ENCODE measurements around the gene PLEKHG4B.

The PLEKHG4B gene

DNA sequence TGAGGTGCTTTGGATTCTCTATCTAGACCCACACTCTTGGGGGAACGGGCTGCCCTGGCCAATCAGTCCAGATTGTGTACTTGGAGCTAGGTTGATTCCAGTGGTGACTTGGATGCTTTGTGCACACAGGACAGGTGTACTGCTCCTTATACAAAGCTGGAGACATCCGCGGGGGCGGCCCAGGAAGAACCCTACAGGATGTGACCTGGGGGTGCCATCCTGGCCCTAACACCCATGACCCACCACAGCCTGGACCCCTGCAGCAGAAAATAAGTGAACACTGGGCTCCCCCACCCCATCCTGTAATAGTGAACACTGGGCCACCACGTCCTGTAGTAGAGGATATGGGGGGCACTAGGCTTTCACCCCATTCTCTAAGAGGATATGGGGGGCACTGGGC, 12.1 kb upstream of the PLEKHG4B start:
- Histone ChIP-seq H2AFZ (ENCODE audit: low read depth, low read length) (no peak overlapping the region), H3K4me2 (ENCODE audit: insufficient read depth, low read length) (no peak overlapping the region), H3K36me3 (ENCODE audit: insufficient read depth, low read length) (no peaks in the 10 kb centered on the region), H3K4me1 (ENCODE audit: insufficient read depth, low read length) (no peaks in the 10 kb centered on the region), H3K4me3 (ENCODE audit: low read depth in 1 of 2, low read length in 2 of 2) (no peak overlapping the region), H3K27ac (ENCODE audit: low read length) (no peak overlapping the region), H3K79me2 (ENCODE audit: insufficient read depth, low read length) (no peaks in the 10 kb centered on the region), H3K9me3 (ENCODE audit: insufficient read depth, low read length, severe bottlenecking) (no peaks in the 10 kb centered on the region), H4K20me1 (ENCODE audit: insufficient read depth, low read length) (0 out of 2 replicates have a peak, but pooled peaks cover 5% of the 10 kb centered on the region), H3K27me3 (ENCODE audit: insufficient read depth, low read length, poor library complexity) (peaks cover 17% of the 10 kb centered on the region), H3K9ac (ENCODE audit: low read depth, low read length) (no peak overlapping the region)
- ATAC-seq (ENCODE audit: insufficient read depth, low read depth) = no peak
- no peak for DNase-seq
- TF ChIP-seq, protein P1, sequence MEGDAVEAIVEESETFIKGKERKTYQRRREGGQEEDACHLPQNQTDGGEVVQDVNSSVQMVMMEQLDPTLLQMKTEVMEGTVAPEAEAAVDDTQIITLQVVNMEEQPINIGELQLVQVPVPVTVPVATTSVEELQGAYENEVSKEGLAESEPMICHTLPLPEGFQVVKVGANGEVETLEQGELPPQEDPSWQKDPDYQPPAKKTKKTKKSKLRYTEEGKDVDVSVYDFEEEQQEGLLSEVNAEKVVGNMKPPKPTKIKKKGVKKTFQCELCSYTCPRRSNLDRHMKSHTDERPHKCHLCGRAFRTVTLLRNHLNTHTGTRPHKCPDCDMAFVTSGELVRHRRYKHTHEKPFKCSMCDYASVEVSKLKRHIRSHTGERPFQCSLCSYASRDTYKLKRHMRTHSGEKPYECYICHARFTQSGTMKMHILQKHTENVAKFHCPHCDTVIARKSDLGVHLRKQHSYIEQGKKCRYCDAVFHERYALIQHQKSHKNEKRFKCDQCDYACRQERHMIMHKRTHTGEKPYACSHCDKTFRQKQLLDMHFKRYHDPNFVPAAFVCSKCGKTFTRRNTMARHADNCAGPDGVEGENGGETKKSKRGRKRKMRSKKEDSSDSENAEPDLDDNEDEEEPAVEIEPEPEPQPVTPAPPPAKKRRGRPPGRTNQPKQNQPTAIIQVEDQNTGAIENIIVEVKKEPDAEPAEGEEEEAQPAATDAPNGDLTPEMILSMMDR (IDR thresholded peaks at IDR 0.05; ENCODE audit: borderline replicate concordance, extremely low read depth, low read length, poor library complexity, severe bottlenecking) = no peak
- no peak for TF ChIP-seq EZH2 (IDR thresholded peaks at IDR 0.05; ENCODE audit: borderline replicate concordance, low read depth, low read length, severe bottlenecking)

DNA sequence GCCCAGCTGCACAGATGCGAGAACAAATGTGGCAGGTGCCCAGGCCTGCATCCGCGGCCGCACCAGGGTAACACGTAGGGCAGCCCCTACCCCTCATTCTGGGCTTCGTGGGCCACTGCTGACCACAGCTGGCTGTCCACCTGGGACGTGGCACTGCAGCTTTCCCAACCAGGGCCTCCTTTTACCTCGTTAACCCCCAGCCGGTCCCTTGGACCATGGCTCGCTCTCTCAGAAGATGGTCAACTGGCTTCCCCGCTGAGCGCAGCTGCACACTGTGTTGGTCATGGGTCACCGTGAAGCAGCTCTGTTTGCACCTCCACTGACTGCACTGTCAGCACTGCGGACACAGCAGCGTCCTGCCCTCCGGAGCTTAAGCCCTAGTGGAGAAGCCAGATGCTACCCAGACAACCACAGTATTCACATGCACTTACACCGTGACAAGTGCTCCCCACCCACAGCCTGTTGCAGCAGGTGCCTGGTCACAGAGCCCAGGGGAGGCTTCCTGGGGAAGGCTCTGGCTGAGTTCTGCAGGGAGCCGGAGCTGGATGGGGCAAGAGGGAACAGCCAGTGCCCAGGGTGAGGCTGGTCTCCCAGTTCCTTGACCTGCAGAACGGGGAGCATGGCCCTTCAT, 10.5 kb upstream of the PLEKHG4B start:
- no peaks in the 10 kb centered on the region for H3K4me1 ChIP-seq (ENCODE audit: insufficient read depth, low read length)
- H3K9me3 ChIP-seq (ENCODE audit: insufficient read depth, low read length, severe bottlenecking) = no peaks in the 10 kb centered on the region
- ATAC-seq (ENCODE audit: insufficient read depth, low read depth) = no peak
- no peak overlapping the region for H3K4me2 ChIP-seq (ENCODE audit: insufficient read depth, low read length)
- no peak overlapping the region for H3K27ac ChIP-seq (ENCODE audit: low read length)
- no peak for TF ChIP-seq EZH2 (IDR thresholded peaks at IDR 0.05; ENCODE audit: borderline replicate concordance, low read depth, low read length, severe bottlenecking)
- TF ChIP-seq, protein P1 (IDR thresholded peaks at IDR 0.05; ENCODE audit: borderline replicate concordance, extremely low read depth, low read length, poor library complexity, severe bottlenecking) = no peak
- no peaks in the 10 kb centered on the region for H3K36me3 ChIP-seq (ENCODE audit: insufficient read depth, low read length)
- H3K79me2 ChIP-seq (ENCODE audit: insufficient read depth, low read length) = no peaks in the 10 kb centered on the region
- no peak for DNase-seq
- H4K20me1 ChIP-seq (ENCODE audit: insufficient read depth, low read length) = 0 out of 2 replicates have a peak, but pooled peaks cover 5% of the 10 kb centered on the region
- no peak overlapping the region for H3K4me3 ChIP-seq (ENCODE audit: low read depth in 1 of 2, low read length in 2 of 2)
- H2AFZ ChIP-seq (ENCODE audit: low read depth, low read length) = no peak overlapping the region
- H3K27me3 ChIP-seq (ENCODE audit: insufficient read depth, low read length, poor library complexity) = peaks cover 9% of the 10 kb centered on the region
- no peak overlapping the region for H3K9ac ChIP-seq (ENCODE audit: low read depth, low read length)

DNA sequence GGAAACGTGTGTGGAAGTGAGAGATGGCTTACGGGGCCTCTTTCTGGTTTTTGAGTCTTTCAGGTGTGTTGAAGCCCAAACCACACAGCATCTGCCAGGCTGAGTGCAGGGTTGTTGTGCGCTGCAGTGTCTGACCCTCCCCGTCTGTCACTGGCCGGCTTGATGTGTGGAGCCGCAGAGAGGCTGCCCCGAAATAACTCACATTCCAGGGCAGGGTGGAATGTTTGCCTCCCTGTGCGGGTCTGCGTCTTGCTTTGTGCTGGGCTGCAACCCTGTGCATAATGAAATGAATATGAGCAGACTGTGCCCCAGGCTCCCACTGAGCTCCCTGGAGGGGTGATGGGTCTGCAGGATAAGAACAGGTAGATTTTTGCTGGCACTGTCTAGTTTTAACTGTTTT, 9.9 kb upstream of the PLEKHG4B start:
- Histone ChIP-seq H3K4me3 (ENCODE audit: low read depth in 1 of 2, low read length in 2 of 2) (no peak overlapping the region), H4K20me1 (ENCODE audit: insufficient read depth, low read length) (0 out of 2 replicates have a peak, but pooled peaks cover 5% of the 10 kb centered on the region), H3K9me3 (ENCODE audit: insufficient read depth, low read length, severe bottlenecking) (no peaks in the 10 kb centered on the region), H2AFZ (ENCODE audit: low read depth, low read length) (no peak overlapping the region), H3K4me2 (ENCODE audit: insufficient read depth, low read length) (no peak overlapping the region), H3K79me2 (ENCODE audit: insufficient read depth, low read length) (no peaks in the 10 kb centered on the region), H3K27me3 (ENCODE audit: insufficient read depth, low read length, poor library complexity) (peaks cover 7% of the 10 kb centered on the region), H3K4me1 (ENCODE audit: insufficient read depth, low read length) (no peaks in the 10 kb centered on the region), H3K36me3 (ENCODE audit: insufficient read depth, low read length) (no peaks in the 10 kb centered on the region), H3K27ac (ENCODE audit: low read length) (no peak overlapping the region), H3K9ac (ENCODE audit: low read depth, low read length) (no peak overlapping the region)
- no peak for ATAC-seq (ENCODE audit: insufficient read depth, low read depth)
- TF ChIP-seq EZH2 (IDR thresholded peaks at IDR 0.05; ENCODE audit: borderline replicate concordance, low read depth, low read length, severe bottlenecking) = no peak
- TF ChIP-seq, protein P1 (IDR thresholded peaks at IDR 0.05; ENCODE audit: borderline replicate concordance, extremely low read depth, low read length, poor library complexity, severe bottlenecking) = no peak
- DNase-seq = no peak
